GM19240 (cell line): ENCODE results near the gene MSANTD1.
"Not testable (repeated sequence)": the region's sequence is repeated elsewhere in the genome, so short reads cannot be mapped to it uniquely, and the experiment has no call there.

Experiments used
- DNase-seq: peaks from one replicate; pipeline ENCODE4 v3.0.0; 2011; ENCODE audit warnings: low spot score; ENCODE audit not compliant: insufficient read length

MSANTD1 gene

DNA sequence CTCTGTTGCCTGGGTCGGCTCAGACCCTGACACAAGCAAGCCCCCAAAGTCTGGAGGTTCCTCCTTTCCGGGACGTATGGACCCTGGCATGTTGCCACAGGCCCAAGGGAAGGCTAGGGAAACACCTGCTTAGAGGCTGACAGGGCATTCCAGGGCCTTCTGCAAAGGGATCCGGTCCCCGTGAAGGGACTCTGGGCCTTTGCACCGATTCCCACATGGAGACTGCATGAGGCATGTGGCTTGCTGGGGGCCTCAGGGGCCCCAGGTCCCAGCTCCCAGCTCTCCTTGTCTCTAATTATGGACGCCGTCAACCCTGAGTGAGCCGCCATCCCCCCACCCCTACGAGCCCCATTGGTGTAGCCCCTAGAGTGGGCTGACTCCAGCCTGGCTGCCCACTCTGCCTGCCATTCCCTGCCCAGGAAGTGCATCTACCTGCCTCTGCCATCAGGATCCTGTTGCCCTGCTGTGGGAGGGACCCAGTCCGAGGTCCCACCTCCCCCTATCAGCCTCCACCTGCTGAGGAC is 39.7 kb downstream of the MSANTD1 start:
- DNase-seq, result no peak

DNA sequence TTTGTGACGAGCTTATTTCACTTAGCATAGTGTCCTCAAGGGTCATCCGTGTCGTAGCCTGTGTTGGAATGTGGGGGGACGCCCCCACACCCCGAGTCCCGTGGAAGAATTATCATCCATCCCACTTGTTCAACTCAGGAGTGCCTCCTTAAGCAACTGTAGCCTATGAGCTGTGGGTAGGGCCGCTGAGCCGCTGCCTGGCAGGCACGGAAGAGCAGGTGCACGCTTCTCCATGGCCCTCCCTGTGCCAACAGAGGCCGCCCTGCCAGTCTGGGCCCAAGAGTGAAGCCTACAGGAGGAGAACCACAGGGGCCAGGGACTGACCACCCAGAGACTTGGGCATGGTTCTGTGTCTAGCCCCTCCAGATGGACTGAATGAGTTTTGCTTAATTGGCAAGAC is 41.5 kb downstream of the MSANTD1 start:
- no peak for DNase-seq

DNA sequence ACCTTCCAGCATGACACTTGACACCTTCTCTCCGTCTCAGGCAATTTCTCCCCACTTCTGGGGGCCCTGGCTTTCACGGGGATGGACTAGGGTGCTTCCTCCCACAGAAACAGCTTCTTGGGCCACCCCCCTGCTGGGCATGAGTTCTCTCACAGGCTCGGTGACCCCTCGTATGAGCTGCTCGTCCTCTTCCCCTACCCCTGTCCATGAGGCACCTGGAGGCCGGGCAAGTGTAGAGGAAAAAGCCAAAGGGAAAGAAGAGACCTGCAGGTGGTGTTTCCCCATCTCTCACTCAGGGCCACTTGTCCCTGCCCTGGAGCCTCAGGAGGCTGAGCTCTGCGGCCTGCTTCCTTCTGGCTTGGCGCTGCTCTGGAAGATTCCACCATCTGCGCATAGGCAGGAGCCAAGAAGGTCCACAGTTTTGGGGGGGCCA is 41.9 kb downstream of the MSANTD1 start:
- no peak for DNase-seq

DNA sequence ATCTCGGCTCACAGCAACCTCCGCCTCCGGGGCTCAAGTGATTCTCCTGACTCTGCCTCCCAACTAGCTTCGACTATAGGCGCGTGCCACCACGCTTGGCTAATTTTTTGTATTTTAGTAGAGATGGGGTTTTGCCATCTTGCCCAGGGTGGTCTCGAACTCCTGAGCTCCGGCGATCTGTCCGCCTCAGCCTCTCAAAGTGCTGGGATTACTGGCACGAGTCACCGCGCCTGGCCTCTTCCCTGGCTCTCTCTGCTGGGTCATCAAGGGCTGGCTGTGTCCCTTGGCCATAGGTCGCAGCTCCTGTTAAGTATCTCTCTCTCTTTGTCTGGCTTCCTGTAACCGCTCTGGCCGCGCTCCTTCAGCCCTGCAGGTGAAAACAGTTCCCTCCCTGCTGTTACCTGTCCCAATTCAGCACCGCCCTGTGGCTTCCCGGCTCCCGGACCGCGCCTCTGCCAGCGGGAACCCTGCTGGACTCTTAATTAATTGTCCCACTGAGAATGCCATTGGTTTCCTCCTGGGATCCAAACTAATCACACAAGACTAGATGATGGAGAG is 42.5 kb downstream of the MSANTD1 start:
- no peak for DNase-seq

DNA sequence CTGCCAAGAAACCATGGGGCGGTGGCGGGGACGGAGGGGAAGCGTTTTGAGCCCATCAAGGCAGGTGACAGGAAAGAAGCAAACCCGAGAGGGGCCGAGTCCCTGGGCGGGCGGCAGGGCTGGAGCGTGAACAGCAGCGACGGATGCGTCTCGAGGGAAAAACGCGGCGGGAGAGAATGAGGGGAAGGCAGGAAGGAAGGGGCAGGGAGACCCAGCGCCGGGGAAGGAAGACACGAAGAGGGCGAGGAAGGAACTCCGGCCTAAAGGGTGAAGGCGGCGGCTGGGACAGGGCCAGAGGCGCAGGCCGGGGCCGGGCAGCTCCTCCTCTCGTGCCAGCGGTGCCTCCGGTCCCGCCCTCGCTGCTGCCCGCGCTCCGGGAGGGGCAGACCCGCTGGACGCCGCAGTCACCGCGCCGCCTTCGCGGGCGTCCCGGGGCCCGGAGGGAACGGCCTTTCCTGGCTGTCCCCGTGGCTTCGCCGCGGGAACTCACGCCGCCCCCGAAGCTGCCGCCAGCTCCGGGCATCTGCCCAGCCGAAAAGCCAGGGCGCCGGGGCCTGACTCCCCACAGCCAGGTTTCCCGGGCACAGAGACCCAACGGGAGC is 43.1 kb downstream of the MSANTD1 start:
- no peak for DNase-seq

DNA sequence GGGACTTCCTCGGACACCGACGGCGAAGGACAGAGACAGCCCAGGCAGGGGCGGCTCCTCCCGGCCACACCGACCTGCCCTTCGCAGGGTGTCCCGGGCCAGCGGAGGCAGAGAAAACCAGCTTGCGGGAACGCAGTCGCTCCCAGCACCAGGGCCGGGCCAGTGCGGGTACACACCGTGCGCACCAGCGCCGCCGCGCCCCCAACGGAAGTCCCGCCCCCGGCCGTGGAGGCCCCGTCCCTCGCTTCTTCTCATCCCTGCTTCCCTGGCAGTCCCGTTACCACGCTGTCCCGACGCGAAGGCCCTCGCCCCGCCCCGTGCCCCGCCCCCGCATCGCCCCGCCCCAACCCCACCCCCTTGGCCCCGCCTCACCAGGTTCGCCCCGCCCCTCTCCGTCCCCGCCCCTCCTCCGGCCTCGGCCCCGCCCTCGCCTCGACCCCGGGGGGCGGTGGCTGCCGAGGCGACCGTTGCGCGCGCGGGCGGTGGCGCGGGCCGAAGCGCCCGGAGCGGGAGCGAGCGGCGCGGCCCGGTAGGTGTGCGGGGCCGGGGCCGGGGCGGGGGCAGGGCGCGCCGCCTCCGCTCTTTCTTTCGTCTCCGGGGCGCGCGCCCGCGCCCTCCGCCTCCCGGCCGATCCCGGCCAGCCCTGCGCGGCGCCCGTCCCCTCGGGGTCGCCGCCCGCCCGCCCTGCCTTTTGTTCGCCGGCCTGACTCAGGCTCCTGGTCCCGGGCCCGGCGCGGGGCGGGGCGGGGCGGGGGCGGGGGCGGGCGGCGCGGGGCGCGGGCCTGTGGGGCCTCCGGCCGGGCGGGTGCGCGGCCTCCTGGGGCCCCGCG is 43.8 kb downstream of the MSANTD1 start, which contains the start of gene RGS12:
RGS12 (plus strand) TSS at position 451 of the 830 bp plus-strand sequence. CDS start 23,150 bp downstream, outside the sequence.
- DNase-seq, result peak; percentile 96

DNA sequence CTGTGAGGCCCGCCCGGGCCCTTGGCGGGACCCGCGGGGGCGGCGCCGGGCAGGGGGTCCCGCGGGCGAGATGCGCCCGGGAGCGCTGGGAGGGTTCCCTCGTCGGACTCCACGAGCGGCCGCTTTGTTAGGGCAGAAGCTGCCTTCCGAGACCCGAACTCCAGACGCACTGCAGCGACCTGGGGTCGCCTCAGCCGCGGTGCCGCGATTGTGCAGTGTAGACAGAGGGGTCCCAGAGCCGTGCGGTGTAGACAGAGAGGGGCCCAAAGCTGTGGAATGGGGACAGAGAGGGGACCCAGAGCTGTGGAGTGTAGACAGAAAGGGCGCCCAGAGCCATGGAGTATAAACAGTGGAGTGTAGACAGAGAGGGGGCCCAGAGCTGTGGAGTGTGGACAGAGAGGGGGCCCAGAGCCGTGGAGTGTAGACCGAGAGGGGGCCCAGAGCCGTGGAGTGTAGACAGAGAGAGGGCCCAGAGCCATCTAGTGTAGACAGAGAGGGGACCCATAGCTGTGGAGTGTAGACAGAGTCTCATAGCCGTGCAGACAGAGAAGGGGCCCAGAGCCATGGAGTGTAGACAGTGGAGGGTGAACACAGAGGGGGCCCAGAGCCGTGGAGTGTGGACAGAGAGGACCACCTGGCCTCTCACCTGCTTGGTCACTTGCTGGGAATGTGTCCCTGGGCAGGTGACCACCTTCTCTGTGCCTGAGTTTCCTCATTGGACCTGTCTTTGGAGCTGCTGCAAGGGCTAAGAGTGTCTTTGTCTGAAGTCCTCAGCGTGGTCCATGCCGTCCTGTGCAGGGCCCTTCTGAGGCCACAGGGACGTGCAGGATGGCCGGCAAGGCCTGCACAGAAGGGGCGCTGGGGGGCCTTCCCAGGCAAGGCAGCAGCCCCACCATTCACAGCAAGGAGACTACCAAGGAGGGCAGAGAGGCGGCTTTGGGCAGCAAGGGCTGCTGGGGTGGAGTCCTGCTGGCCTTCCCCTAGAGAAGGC is 44.7 kb downstream of the MSANTD1 start:
- no peak for DNase-seq

DNA sequence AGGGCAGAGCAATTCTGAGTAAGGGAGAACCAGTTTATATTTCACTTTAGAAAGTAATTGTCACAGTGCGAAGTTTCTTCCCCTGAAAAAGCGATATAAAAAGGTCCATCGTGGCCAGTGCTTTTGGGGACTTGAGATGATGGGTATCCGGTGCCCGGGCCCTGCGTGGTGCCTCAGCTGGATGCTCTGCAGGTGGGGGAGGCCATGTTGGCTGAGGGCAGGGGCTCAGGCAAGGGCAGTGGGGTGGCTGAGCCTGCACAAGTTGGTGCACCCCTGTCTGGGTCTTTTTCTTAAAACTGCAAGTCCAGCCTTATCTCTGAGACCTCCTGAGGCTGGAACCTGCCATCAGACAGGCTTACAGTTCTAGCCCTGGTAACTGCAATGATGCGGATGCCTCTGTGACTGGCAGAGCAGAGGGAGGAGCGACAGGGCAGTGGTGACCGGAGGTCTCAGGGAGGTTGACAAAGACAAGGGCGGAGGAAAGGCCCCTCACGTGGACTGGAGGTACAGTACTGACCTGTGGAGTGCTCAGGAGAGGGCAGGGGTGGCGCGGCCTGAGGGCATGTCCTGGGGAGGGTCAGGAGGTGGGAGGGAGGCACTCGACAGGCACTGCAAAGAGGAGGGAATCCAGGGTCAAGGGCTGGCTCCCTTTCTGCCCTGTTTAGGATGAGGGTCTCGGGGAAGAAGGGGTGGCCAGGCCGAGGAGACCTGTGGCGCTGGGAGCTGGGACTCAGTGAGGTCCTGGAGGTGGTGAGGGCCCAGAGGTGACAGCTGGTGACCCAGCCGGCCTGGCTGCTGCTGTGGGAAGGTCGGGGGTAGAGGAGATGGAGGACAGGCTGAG is 45.7 kb downstream of the MSANTD1 start:
- DNase-seq, result no peak

DNA sequence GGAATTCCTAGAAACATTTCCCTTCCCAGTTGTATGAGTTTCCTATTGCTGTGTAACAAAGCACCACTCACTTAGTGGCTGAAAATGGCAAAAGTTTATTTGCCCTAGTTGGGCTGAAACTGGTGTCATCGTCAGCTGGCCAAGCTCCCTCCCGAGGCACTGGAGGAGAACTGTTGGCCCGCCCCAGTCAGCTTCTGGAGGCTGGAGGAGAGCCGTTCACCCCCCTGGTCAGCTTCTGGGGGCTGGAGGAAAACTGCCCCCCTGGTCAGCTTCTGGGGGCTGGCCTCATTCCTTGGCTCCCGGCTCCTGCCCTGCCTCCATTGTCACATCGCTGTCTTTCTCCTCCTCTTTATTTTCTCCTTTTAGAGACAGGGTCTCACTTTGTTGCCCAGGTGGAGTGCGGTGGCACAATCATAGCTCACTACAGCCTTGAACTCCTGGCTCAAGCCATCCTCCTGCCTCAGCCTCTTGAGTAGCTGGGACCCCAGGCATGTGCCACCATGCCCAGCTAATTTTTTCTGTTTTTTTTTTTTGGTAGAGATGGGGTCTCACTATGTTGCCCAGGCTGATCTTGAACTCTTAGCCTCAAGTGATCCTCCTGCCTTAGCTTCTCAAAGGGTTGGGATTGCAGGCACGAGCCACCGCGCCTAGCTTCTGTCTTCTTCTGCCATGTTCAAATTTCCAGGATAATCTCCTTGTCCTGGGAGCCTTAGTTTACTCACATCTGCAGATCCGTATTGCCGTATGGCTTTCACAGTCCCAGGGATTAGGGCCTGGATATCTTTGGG is 47.1 kb downstream of the MSANTD1 start:
- DNase-seq, result no peak

DNA sequence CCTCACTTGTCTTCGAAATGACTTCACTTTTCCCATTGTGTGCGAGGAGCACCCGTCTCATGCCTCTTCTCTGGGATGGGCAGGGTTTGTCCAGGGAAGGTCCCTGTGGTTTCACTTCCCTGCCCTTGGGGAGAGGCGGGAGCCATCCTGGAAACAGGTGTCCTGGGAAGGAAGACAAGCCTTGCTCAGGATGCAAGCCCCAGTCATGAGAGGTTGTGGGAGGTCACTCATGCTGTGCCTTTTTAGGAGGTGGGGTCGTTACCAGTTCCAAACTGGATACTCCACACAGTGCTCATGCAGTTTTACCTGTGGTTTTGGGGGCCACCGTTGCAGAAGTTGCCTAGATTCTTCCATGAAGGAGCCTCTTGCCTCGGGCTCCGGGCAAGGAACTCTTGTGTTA is 47.7 kb downstream of the MSANTD1 start:
- no peak for DNase-seq

DNA sequence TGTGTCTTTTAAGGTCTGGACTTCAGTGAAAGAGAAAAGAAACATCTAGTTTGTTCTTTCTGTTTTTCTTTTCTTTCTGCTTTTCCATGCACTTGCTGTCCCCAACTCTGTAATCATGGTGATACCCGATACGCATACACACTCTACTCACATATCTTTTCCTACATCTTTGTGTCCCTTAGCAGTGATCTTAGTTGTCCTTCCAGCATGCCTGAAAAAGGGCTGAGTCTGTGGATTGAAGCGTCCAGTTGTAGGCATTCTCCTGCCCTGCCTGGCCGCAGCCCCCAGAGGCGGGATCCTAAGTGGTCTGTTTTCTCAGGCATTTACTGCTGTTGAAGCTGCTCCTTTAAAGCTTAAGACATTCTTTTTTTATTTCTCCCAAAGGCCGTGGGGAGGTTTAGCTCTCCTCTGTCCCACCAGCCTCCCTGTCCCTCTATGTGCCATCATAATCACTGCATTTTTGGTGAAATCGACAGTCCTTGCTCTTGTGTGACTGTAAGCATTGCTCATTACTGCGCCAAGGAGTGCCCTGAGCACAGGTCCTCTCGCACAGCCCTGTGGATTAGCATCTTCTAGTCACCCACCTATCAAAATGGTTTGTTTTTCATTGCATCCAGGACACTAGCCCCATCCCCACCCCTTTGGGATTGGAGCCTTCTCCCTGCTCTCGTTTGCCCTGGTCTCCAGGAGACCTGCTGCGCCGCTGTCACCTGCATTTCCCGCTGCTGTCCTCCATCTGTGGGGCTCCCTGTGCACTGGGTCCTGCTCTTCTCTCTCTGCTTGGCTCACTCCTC is 48.3 kb downstream of the MSANTD1 start:
- no peak for DNase-seq

DNA sequence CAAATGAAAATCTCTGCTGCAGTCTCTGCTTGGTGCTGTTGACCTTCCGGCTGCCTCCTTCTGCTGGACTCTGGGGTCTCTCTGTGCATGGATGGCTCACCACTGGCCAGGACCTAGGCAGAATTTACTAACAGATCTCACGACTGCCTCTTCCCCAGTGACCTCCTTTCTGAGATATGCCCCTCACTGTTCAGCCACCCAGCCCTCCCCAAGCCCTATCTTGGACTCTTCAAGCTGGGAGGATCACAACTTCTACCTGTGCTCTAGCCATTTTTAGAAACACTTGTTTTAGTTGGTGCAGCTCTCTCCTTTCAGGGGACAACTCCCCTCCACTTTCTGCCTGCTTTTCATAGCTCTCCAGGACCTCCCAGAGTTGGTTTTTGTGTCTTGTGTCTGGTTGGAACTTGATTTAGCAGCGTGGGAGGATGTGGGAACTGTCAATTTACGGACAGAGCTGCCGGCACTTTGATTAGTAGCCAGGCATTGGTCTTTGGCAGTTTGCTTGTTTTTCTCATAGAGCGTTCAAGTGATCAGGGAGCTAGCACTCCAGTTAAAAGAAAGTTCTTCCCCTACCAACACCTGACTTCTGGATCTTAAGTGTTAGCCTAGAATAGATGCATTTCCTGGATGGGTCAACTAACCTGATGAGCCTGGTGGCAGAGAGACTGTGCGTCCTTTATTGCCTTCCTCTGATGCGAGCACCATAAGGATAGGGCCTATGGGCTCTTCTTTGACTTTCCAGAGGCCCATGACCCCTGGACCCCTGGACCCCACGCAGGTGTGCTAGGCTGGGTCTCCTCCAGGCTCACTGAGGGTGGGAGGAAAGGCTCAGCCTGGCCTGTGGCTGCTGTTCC is 50.4 kb downstream of the MSANTD1 start:
- no peak for DNase-seq

DNA sequence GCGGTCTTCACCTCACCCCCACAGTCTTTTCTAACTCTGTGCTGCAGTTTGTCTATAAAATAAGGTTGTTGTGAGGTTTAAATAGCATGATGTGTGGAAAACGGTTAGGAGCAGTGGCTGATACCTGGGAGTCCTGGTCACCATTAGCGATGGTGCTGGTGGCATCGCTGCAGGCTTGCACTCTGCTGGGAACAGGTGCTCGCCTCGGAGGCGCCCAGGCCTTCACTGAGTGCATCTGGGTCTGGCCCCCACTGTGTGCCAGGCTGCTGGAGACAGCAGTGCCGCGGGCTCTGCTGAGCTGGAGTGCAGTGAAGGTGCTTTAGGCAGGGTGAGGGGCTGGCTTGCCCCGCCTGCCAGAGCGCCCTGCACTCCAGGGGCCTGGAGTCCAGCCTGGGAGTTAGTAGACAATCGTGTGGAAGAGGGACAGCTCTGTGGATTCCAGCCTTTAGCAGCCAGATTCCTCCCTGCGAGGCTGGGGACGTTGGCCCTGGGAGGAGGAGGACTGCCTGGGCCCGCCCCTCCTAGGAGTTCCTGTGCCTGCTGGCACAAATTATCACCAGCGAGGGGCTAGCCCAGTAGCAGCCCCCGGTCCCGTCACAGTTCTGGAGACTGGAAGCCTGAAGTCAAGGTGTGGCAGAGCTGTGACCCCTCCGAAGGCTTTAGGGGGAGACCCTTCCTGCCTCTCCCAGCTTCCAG is 51.2 kb downstream of the MSANTD1 start:
- DNase-seq, result no peak

DNA sequence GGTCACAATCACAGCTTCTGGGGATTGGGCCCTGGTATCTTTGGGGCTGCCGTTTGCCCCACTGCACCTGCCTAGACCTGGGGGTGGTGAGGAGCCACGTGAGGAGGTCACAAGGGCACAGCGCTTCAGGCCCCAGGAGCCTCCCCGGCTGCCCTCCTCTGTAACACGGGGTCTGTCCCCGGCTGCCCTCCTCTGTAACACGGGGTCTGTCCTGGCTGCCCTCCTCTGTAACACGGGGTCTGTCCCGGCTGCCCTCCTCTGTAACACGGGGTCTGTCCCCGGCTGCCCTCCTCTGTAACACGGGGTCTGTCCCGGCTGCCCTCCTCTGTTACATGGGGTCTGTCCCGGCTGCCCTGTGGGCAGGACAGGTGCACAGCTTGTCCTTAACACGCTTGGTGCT is 51.9 kb downstream of the MSANTD1 start:
- not testable (repeated sequence) for DNase-seq

DNA sequence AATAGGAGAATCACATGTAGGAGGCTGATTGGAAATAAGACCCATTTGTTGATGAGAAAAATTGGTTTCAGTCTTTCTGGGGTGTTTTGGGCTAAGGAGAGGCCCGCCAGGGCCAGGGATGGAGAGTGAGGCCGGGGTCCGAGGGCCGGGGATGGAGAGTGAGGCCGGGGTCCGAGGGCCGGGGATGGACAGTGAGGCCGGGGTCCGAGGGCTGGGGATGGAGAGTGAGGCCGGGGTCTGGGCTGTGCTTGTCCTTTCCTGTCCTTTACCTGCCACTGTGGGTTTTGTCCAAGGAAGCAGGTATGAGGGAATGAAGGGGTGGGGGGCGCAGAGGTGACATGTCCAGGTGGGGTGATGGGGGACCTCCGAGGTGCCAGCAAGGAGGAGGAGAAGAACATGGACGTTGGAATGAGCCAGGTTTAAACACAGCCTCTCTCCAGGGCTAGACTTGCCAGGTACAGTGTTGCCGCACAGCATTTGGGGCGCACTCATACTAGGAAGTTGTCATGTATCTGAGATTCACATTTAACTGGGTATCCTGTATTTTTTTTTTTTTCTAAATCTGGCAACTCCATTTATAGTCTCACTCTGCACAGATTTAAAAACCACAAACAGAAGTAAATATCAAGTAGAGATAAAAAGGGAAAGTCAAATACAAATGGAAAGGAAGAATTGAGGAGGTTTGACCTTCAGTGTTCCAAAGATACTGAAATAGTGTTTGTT is 52.7 kb downstream of the MSANTD1 start:
- DNase-seq, result no peak

DNA sequence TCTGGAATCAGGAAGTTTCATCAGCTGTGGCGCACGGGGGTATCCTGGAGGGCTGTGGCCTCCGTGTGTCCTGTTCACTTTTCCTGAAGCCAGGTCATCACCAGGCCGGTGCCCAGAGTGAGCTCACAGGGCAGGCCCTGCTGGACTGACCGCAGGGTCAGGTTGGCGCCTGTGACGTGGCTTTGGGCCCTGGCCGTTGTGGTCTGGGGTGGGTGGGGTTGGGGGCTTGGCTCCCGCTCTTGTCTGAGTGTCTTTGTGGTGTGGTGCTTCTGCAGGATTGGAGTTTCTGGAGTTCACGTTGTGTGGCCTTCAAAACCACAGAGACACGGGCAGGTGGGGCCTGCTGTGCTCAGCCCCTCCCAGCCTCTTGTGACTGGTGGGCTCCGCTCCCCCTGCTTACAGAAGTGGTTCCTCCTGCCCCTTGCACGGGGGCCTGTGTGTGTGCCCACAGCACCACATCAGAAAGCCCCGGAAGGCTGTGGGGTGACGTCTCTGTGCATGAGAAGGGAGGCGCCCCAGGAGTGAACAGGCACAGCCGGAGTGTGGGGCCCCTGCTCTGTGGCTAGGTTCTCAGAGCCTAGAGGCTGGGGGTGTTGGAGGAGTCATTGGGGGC is 53.3 kb downstream of the MSANTD1 start:
- no peak for DNase-seq
